ENCODE measurements around the gene ZDHHC5. TPM values are rescaled to one million over a fixed set of nuclear protein-coding genes. Genes with fewer than 3 reads are reported as not detected.

The ZDHHC5 gene
- total and polyA plus RNA-seq, 2 of the 13 experiments (the other 11 are each of a cell fraction or from before 2014, with no cell fraction given) = 26.6 to 34.0 TPM

DNA sequence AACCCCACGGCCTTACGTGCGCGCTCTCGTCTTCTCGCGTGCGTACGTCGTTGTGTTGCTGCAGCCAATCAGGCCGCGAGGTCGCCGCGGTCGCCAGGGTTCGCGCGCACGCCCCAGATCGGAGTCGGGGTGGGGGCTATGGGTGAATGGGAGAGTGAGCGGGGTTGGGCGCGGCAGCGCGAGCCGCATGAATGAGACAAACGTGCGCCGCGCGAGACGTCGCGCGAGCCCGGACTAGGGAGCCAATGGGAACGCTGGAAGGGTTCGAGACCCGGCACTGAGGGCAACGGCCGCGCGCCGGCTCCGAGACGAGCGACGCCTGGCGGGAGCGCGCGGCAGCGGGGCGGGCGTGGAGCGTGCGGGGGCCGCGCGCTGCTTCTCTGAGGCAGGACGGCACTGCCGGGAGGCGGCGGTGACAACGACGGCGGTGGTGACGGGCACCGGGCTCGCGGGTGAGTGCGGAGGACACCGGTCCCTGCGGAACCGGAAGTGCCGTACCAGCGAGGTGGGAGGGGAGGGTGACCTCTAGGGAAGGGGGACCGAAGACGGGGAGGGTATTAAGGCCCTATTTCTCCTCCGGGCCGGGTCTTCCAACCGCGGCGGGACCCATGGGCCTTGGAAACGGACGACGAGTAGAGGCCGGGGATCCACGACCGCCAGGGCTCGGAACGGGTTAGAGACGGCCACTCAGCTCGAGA, at the start of gene ZDHHC5 (continued):
- TF ChIP-seq REL (CRISPR knock-in tag; conservative IDR thresholded peaks at IDR 0.05) (no peak), SAP130 (CRISPR knock-in tag; IDR thresholded peaks at IDR 0.05; ENCODE audit: low read depth) (peak; percentile 56; the same call in 1 of the 2 replicates), BORCS8-MEF2B (CRISPR knock-in tag; IDR thresholded peaks at IDR 0.05) (no peak), ZNF296 (CRISPR knock-in tag; conservative IDR thresholded peaks at IDR 0.05) (no peak), ZNF773 (CRISPR knock-in tag; IDR thresholded peaks at IDR 0.05; ENCODE audit: borderline replicate concordance) (no peak; the same call in 1 of the 2 replicates), NONO (IDR thresholded peaks at IDR 0.05) (no peak), NONO (CRISPR knock-in tag; conservative IDR thresholded peaks at IDR 0.05) (peak; percentile 66), SIX4 (CRISPR knock-in tag; IDR thresholded peaks at IDR 0.05) (no peak), ZBTB43 (CRISPR knock-in tag; conservative IDR thresholded peaks at IDR 0.05) (no peak), ZNF558 (CRISPR knock-in tag; IDR thresholded peaks at IDR 0.05; ENCODE audit: borderline replicate concordance) (peak; percentile 46; the same call in 1 of the 2 replicates), ARID2 (CRISPR knock-in tag; IDR thresholded peaks at IDR 0.05; ENCODE audit: borderline replicate concordance) (no peak), SP2 (CRISPR knock-in tag; IDR thresholded peaks at IDR 0.05) (no peak; the same call in 1 of the 2 replicates), KAT7 (CRISPR knock-in tag; IDR thresholded peaks at IDR 0.05; ENCODE audit: borderline replicate concordance) (peak; percentile 90), TCF12 (IDR thresholded peaks at IDR 0.05) (no peak), TCF12 (CRISPR knock-in tag; IDR thresholded peaks at IDR 0.05) (peak; percentile 71), MAX (IDR thresholded peaks at IDR 0.05) (peak; percentile 86), GMEB1 (CRISPR knock-in tag; IDR thresholded peaks at IDR 0.05; ENCODE audit: borderline replicate concordance) (peak; percentile 99), HDAC1 (CRISPR knock-in tag; IDR thresholded peaks at IDR 0.05) (peak; percentile 61; the same call in 1 of the 2 replicates), MXD1 (CRISPR knock-in tag; IDR thresholded peaks at IDR 0.05) (peak; percentile 64; the same call in 1 of the 2 replicates)
- TF ChIP-seq, protein P1, sequence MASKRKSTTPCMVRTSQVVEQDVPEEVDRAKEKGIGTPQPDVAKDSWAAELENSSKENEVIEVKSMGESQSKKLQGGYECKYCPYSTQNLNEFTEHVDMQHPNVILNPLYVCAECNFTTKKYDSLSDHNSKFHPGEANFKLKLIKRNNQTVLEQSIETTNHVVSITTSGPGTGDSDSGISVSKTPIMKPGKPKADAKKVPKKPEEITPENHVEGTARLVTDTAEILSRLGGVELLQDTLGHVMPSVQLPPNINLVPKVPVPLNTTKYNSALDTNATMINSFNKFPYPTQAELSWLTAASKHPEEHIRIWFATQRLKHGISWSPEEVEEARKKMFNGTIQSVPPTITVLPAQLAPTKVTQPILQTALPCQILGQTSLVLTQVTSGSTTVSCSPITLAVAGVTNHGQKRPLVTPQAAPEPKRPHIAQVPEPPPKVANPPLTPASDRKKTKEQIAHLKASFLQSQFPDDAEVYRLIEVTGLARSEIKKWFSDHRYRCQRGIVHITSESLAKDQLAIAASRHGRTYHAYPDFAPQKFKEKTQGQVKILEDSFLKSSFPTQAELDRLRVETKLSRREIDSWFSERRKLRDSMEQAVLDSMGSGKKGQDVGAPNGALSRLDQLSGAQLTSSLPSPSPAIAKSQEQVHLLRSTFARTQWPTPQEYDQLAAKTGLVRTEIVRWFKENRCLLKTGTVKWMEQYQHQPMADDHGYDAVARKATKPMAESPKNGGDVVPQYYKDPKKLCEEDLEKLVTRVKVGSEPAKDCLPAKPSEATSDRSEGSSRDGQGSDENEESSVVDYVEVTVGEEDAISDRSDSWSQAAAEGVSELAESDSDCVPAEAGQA (IDR thresholded peaks at IDR 0.05; ENCODE audit: low read depth) = peak; percentile 68
- TF ChIP-seq, protein P1 (CRISPR knock-in tag; IDR thresholded peaks at IDR 0.05; ENCODE audit: borderline replicate concordance) = no peak; the same call in 1 of the 2 replicates
